Effector memory CD8-positive, alpha-beta T cell (primary cell): Measurements from ENCODE around the gene PDXDC1.
A peak's percentile ranks its signal among the peaks of the same experiment; 100 is the strongest.
"Not testable (repeated sequence)": the region's sequence is repeated elsewhere in the genome, so short reads cannot be mapped to it uniquely, and the experiment has no call there.

Experiments used
- ATAC-seq: fragments of 150-1000 bp; cut with Tn5 transposase; replicated peaks from 2 replicates; pipeline ENCODE4 v1.10.0; 2021; ENCODE audit warnings: mild to moderate bottlenecking, moderate library complexity
- DNase-seq, 3 experiments: peaks; one replicate each; pipeline ENCODE4 v3.0.0; 2021
- H3K27ac Mint-ChIP-seq, 2 donors: one replicate each; pipeline ENCODE4 v1.8.0; 2022; ENCODE audit warnings: mild to moderate bottlenecking in 2 of 2, mixed read lengths in 2 of 2, moderate library complexity in 2 of 2
- H3K27me3 Mint-ChIP-seq, 2 donors: one replicate each; pipeline ENCODE4 v1.8.0; 2022; ENCODE audit warnings: mixed read lengths in 2 of 2
- H3K36me3 Mint-ChIP-seq: one replicate; pipeline ENCODE4 v1.8.0; 2022; ENCODE audit warnings: mild to moderate bottlenecking, moderate library complexity, mixed read lengths; ENCODE audit not compliant: insufficient read depth
- H3K4me1 Mint-ChIP-seq, 2 donors: one replicate each; pipeline ENCODE4 v1.8.0; 2022; ENCODE audit warnings: low read depth in 2 of 2, mixed read lengths in 2 of 2
- H3K4me3 Mint-ChIP-seq, 2 donors: one replicate each; pipeline ENCODE4 v1.8.0; 2022; ENCODE audit warnings: mild to moderate bottlenecking in 2 of 2, mixed read lengths in 2 of 2, moderate library complexity in 2 of 2
- H3K9me3 Mint-ChIP-seq, 2 donors: one replicate each; pipeline ENCODE4 v1.8.0; 2022; ENCODE audit warnings: mixed read lengths in 2 of 2

PDXDC1 gene

DNA sequence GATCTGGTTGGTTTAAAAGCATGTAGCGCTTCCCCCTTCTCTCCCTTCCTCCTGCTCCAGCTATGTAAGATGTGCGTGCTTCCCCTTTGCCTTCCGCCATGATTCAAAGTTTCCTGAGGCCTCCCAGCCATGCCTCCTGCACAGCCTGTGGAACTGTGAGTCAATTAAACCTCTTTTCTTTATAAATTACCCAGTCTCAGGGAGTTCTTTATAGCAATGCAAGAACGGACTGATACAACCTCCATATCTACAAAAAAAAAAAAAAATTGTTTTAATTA is 16.6 kb upstream of the PDXDC1 start:
- DNase-seq, result no peak
- peaks cover 1 to 4% of the 10 kb centered on the region in 2 donors for H3K9me3 Mint-ChIP-seq
- H3K27ac Mint-ChIP-seq, result no peak overlapping the region
- H3K4me3 Mint-ChIP-seq, result no peak overlapping the region
- ATAC-seq, result no peak
- H3K36me3 Mint-ChIP-seq, result peaks cover 3% of the 10 kb centered on the region
- no peaks in the 10 kb centered on the region for H3K4me1 Mint-ChIP-seq
- H3K27me3 Mint-ChIP-seq, result peaks cover 8 to 27% of the 10 kb centered on the region in 2 donors

DNA sequence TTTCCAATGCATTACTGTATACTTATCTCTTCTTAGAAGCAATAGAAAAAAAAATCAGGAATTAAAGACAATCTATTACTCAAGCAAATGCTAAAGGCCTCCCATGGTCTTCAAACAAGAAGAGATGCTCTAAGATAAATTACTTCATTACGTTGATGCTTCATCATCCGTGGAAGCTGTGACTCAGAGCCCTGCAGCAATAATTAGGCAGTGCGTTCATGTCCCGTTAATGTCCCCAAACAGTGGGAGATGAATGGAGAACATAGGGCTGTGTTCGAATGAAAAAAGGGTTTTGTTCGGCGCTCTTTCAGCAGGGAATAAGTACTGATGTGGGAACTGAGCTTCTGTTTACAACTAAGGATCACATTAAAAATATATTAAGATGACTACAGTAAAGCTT is 15.9 kb upstream of the PDXDC1 start:
- Mint-ChIP-seq H3K36me3 (peaks cover 3% of the 10 kb centered on the region), H3K4me3 (no peak overlapping the region), H3K9me3 (peaks cover 4 to 7% of the 10 kb centered on the region in 2 donors), H3K4me1 (no peaks in the 10 kb centered on the region), H3K27ac (no peak overlapping the region), H3K27me3 (peaks cover 12 to 34% of the 10 kb centered on the region in 2 donors)
- ATAC-seq (no peak), DNase-seq (no peak)

DNA sequence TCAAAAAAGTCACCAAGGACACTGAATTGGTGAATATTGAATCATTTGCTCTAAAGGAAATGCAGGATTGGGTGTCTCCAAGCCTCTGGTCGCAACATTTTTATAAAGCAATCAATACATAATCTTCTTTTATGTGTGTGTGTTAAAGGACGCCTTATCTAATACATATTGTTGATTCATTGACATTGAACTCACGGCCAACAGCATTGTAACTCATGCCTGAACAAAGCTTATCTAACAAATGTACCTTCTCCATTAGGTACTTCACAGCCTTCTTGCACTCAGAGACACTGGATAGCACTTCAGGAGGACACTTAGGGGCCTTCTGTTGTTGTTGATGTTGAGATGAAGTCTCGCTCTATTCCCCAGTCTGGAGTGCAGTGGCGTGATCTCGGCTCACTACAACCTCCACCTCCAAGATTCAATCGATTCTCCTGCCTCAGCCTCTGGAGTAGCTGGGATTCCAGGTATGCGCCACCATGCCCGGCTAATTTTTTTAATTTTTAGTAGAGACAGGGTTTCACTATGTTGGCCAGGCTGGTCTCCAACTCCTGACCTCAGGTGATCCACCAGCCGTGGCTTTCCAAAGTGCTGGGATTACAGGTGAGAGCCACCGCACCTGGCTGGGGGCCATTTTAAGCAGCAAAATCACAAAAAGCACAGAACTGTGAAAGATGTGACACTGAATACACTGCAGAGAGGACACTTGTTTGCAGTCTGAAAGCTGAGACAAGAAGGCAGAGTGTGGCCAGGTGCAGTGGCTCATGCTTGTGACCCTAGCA is 13.2 kb upstream of the PDXDC1 start:
- Mint-ChIP-seq H3K36me3 (peaks cover 6% of the 10 kb centered on the region), H3K27me3 (peaks cover 12 to 55% of the 10 kb centered on the region in 2 donors), H3K4me3 (no peak overlapping the region), H3K9me3 (peaks cover 4 to 7% of the 10 kb centered on the region in 2 donors), H3K4me1 (no peaks in the 10 kb centered on the region), H3K27ac (no peak overlapping the region)
- ATAC-seq, result no peak
- DNase-seq, result no peak

DNA sequence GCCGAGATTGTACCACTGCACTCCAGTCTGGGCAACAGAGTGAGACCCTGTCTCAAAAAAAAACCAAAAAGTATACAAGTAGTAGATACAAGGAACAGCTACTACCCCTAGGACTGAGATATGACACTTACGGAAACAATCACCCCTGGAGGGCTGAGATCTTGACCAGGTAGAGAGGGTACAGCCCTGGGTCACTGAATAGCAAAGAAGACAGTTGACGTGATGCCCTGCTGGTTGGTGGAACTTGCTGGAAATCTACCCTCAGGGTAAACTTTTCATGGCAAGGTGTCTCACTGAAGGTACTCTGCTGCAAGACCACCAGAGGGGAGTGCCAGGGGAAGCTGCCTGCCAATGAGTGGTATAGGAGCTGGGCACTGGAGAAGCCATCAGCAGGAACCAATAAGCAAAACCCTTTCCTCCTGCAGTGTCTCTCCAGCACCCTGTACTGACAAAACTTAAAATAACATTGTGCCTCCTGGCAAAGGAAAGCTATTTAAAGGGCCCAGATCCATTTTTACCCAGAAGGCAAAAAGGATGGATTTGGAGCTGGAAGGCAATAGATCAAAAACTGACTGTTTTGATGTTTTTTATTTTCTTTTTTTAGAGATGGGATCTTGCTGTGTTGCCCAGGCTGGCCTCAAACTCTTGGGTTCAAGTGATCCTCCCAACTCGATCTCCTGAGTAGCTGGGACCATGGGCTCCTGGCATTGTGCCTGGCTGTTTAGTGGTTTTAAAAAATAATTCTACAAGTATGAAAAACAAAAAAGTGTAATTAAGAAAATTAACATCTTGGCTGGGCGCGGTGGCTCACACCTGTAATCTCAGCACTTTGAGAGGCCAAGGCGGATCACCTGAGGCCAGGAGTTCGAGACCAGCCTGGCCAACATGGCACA is 11.3 kb upstream of the PDXDC1 start:
- Mint-ChIP-seq H3K4me1 (no peaks in the 10 kb centered on the region), H3K9me3 (peaks cover 4 to 7% of the 10 kb centered on the region in 2 donors)

DNA sequence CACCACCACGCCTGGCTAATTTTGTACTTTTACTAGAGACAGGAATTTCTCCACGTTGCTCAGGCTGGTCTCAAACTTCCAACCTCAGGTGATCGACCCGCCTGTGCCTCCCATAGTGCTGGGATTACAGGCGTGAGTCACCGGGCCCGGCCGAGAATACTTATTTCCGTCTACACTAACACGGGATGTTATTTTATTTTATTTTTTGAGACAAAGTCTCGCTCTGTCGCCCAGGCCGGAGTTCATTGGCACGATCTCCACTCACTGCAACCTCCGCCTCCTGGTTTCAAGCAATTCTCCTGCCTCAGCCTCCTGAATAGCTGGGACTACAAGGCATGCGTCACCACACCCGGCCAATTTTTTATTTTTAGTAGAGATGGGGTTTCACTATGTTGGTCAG is 9.5 kb upstream of the PDXDC1 start:
- Mint-ChIP-seq H3K9me3 (peaks cover 4 to 7% of the 10 kb centered on the region in 2 donors), H3K4me3 (no peak overlapping the region), H3K27me3 (peaks cover 12 to 58% of the 10 kb centered on the region in 2 donors), H3K4me1 (no peaks in the 10 kb centered on the region), H3K27ac (no peak overlapping the region), H3K36me3 (peaks cover 6% of the 10 kb centered on the region)
- ATAC-seq, result no peak
- DNase-seq, result no peak

More for the DNA sequence above, 11.3 kb upstream of the PDXDC1 start:
- DNase-seq (no peak), ATAC-seq (no peak)
- no peak overlapping the region for H3K4me3 Mint-ChIP-seq
- peaks cover 12 to 58% of the 10 kb centered on the region in 2 donors for H3K27me3 Mint-ChIP-seq
- H3K36me3 Mint-ChIP-seq, result peaks cover 6% of the 10 kb centered on the region
- H3K27ac Mint-ChIP-seq, result no peak overlapping the region

DNA sequence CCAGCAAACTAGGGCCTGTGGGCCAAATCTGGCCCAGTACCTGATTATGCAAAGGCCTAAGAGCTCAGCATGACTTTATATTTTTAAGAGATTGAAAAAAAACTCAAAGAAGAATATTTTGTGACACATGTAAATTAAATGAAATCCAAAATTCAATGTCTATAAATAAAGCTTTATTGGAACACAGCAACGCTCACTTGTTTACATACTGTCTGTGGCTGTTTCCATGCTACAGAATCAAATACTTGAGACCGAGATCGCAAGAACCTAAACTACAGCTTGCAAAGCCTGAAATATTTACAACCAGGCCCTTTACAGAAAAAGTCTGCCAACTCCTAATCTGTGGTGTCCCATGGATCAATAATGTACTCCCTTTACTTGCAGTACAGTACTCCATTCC is 5.0 kb upstream of the PDXDC1 start:
- H3K4me1 Mint-ChIP-seq, ATAC-seq, H3K9me3 Mint-ChIP-seq, H3K36me3 Mint-ChIP-seq, H3K4me3 Mint-ChIP-seq, H3K27ac Mint-ChIP-seq, DNase-seq: not testable (repeated sequence)
- peaks cover 0 to 20% of the 10 kb centered on the region in 2 donors for H3K27me3 Mint-ChIP-seq

DNA sequence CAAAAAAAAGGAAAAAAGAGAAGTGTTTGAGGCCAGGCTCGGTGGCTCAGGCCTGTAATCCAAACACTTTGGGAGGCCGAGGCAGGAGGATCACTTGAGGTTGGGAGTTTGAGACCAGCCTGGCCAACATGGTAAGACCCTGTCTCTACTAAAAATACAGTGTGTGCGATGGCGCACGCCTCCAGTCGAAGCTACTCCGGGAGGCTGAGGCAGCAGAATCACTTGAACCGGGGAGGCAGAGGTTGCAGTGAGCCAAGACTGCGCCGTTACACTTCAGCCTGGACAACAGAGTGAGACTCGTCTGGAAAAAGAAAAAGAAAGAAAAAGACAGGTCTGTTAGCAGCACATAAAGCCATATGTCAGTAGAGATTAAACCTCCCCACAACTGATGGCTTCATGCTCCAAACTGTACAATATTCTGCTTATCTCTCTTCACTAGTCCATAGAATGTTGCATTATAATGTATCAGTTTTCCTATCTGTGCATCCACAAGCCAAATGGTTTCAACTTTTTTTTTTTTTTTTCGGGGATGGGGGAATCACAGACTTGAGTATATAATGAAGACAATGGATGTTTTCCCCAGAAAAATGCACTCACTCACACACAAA is 3.1 kb upstream of the PDXDC1 start:
- not testable (repeated sequence) for H3K27ac Mint-ChIP-seq, DNase-seq, H3K9me3 Mint-ChIP-seq, H3K4me3 Mint-ChIP-seq, H3K27me3 Mint-ChIP-seq, ATAC-seq
- H3K4me1 Mint-ChIP-seq, result peaks cover 3 to 12% of the 10 kb centered on the region in 2 donors
- H3K36me3 Mint-ChIP-seq, result peaks cover 15% of the 10 kb centered on the region

DNA sequence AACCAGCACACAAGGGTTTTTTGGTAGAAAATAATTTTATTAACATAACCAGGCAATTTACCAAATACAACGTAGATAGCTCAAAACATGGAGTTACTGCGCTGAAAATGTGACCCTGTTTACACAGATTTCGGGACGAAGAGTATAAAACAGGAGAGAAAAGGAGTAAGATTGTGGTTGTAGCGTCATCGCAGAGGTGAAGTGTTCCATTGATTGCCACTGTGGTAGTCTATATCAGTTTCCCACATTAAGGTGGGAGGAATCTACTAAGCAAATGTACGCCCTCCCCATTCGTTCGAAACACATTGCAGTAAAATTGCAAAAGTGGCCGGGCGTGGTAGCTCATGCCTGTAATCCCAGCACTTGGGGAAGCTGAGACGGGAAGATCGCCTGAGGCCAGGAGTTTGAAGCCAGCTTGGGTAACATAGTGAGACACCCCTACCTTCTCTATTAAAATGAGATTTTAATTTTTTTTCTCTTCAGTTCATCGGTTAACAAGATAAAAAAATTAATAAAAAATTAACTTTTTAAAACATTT is 972 bp upstream of the PDXDC1 start:
- Mint-ChIP-seq H3K4me1 (peaks cover 7 to 22% of the 10 kb centered on the region in 2 donors), H3K36me3 (peaks cover 17% of the 10 kb centered on the region), H3K27ac (peak overlapping the region in 1 of 2 donors; percentile 90), H3K4me3 (peak overlapping the region; percentile 34 to 87)
- H3K9me3 Mint-ChIP-seq, ATAC-seq, H3K27me3 Mint-ChIP-seq, DNase-seq: not testable (repeated sequence)

DNA sequence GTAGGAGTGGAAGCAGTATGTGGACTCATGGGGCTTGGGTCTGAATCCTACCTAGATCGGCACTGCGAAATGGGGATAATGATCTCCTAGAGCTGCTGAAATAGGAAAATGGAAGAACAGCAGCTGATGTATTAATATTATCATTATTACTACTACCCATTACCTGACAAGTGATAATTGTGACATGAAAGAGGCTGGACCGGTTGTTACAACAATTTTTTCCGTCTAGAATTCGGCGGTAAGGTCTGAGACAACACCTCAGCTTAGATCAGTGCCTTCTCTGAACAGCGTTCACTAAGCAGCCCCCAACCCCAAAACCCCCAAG is 533 bp upstream of the PDXDC1 start:
- Mint-ChIP-seq H3K4me1 (peaks cover 7 to 23% of the 10 kb centered on the region in 2 donors), H3K27ac (peak overlapping the region; percentile 87 to 90), H3K36me3 (peaks cover 21% of the 10 kb centered on the region), H3K4me3 (peak overlapping the region; percentile 87 to 88)
- H3K9me3 Mint-ChIP-seq, DNase-seq, ATAC-seq, H3K27me3 Mint-ChIP-seq: not testable (repeated sequence)

DNA sequence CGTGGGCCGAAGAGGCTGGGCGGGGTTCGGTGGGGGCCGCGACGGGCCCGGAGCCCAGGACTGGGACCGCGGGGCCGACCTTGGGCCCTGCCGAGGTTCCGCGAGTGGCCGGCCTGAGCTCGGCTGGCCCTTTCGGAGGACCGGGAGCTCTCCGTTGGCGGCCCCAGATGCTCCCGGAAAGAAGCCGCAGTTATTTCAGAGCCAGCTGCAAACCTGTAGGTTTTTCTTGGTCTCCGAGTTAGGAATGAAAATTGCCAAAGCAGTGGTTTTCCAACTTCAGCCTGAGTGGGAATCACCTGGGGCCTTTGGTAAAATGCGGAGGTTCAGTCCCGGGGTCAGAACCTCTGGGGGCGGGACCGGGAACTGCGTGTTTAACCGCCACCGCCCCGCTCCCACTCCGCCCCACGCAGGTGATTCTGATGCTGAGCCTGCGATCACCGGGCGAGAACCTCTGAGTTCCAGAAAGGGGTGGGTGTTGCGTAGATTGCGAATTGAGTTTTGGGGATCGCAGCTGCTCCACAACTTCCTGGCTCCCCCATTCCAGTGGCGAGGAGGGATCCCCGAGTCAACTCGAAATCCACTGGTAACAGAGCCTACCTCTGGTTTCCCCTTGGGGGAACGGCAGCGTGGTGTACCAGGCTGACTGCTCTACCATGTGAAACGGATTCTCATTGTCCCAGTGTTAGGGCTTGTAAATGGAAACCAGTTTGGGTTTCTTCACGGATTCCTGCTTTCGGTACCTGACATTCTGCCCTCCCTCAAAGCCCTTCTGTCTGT is 780 bp downstream of the PDXDC1 start:
- H3K27me3 Mint-ChIP-seq, H3K9me3 Mint-ChIP-seq: not testable (repeated sequence)
- Mint-ChIP-seq H3K4me3 (peak overlapping the region; percentile 87 to 88), H3K27ac (peak overlapping the region; percentile 87 to 90), H3K4me1 (peaks cover 7 to 32% of the 10 kb centered on the region in 2 donors), H3K36me3 (peaks cover 24% of the 10 kb centered on the region)
- peak; percentile 40 for ATAC-seq
- DNase-seq, result peak; percentile 54 to 64 (median 61)

DNA sequence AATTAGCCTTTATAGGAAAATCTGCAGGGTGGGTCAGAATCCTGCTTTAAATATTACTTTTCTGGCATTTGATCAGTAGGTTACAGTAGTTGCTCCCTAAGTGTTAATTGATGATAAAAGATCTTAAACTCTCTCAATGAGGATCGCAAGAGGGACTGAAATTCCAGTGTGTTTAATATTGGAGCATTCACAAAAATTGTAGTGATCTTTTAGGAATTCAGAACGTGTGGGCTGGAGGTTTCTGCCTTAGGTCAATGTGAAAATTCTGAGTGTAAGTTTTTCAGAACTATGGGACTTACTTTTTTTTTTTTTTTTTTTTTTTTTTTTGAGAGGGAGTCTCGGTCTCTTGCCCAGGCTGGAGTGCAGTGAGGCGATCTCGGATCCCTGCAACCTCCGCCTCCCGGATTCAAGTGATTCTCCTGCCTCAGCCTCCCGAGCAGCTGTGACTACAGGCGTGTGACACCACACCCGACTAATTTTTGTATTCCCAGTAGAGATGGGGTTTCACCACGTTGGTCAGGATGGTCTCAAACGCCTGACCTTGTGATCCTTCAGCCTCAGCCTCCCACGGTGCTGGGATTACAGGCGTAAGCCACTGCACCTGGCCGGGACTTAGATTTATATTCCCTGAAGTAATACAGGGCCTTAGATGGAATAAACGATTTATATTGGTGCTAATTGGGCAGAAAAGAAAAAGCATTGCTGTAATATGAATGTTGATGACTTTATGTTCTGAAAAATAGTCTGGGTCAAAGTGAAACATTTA is 2.3 kb downstream of the PDXDC1 start:
- not testable (repeated sequence) for DNase-seq, H3K27me3 Mint-ChIP-seq, H3K9me3 Mint-ChIP-seq, H3K4me3 Mint-ChIP-seq, H3K27ac Mint-ChIP-seq, ATAC-seq
- H3K4me1 Mint-ChIP-seq, result peaks cover 12 to 44% of the 10 kb centered on the region in 2 donors
- H3K36me3 Mint-ChIP-seq, result peaks cover 24% of the 10 kb centered on the region

DNA sequence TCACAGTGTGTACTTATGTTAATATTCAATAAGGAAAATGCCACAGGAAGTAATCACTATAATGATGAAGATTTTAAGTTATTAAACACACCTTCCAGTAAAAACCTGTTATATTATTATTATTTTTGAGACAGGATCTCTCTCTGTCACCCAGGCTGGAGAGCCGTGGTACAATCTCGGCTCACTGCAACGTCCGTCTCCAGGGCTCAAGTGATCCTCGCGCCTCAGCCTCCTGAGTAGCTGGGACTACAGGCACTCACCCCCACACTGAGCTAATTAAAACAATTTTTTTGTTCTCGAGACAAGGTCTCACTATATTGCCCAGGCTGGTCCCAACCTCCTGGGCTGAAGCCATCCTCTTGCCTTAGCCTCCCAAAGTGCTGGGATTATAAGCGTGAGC is 3.5 kb downstream of the PDXDC1 start:
- not testable (repeated sequence) for DNase-seq, ATAC-seq, H3K9me3 Mint-ChIP-seq, H3K4me3 Mint-ChIP-seq, H3K27me3 Mint-ChIP-seq
- H3K36me3 Mint-ChIP-seq, result peaks cover 24% of the 10 kb centered on the region
- H3K27ac Mint-ChIP-seq, result peak overlapping the region in 1 of 2 donors; percentile 69
- peaks cover 13 to 48% of the 10 kb centered on the region in 2 donors for H3K4me1 Mint-ChIP-seq
